GM12878 (cell line): ENCODE measurements around the gene VANGL1. TPM values are rescaled to one million over a fixed set of nuclear protein-coding genes. Genes with fewer than 3 reads are reported as not detected.

Experiments used
- ATAC-seq: fragments of 200-7000 bp; cut with Tn5 transposase; 3 replicates; pipeline ENCODE4 v1.9.1; 2020; ENCODE audit warnings: mild to moderate bottlenecking, moderate library complexity
- BruUV-seq: library from RNA; stranded (reverse); fragments of 400-500 nt; replicated peaks from 2 replicates; lab custom pipeline; 2021; lab: Mats Ljungman, UMichigan
- CTCF ChIA-PET: fragments of 300-600 bp; sonication (Branson Sonifier 250); formaldehyde crosslinking; extraction: SDS; loops from one replicate; lab custom pipeline; 2021; ENCODE audit warnings: inconsistent platforms; lab: Yijun Ruan, JAX
- POLR2A ChIA-PET: fragments of 350-600 bp; formaldehyde crosslinking; extraction: SDS; loops from one replicate; lab custom pipeline; 2021; ENCODE audit warnings: inconsistent platforms; lab: Charles Lee
- RAD21 ChIA-PET: fragments of 300-600 bp; sonication (Branson Sonifier 250); formaldehyde crosslinking; loops from one replicate; lab custom pipeline; 2023; ENCODE audit warnings: antibody characterized with exemption; ENCODE audit not compliant: unreplicated experiment; lab: Charles Lee
- SMC1A ChIA-PET: fragments of 300-600 bp; sonication (Branson Sonifier 250); formaldehyde crosslinking; loops from one replicate; lab custom pipeline; 2023; ENCODE audit not compliant: unreplicated experiment, uncharacterized antibody; lab: Charles Lee
- DNase-seq: peaks from one replicate; pipeline ENCODE4 v3.0.0-alpha.2; 2011; ENCODE audit warnings: low read depth, low spot score
- FAIRE-seq: peaks from 3 replicates; lab custom pipeline; 2011; peaks lifted over from hg19 to GRCh38; lab: Jason Lieb, UNC
- H2AFZ ChIP-seq: 2 replicates; pipeline ENCODE4 v1.6.0; 2011; ENCODE audit warnings: low read depth, low read length, control low read depth; ENCODE audit not compliant: control insufficient read depth
- H3K27ac ChIP-seq: 2 replicates; pipeline ENCODE4 v1.5.1; 2011; ENCODE audit warnings: control low read depth; ENCODE audit not compliant: control insufficient read depth, insufficient read depth
- H3K27me3 ChIP-seq, 2 experiments: replicated peaks in 1 of 2; 2 replicates each; pipeline versions ENCODE4 v1.6.0 to v1.6.1; 2011; ENCODE audit warnings: low read length in 1 of 2; ENCODE audit not compliant: control insufficient read depth in 2 of 2, insufficient read depth in 2 of 2
- H3K36me3 ChIP-seq, 2 experiments: 2 replicates each; pipeline ENCODE4 v1.5.1; 2011; ENCODE audit warnings: low read length in 1 of 2; ENCODE audit not compliant: control insufficient read depth in 2 of 2, insufficient read depth in 2 of 2
- H3K4me1 ChIP-seq: 2 replicates; pipeline ENCODE4 v1.6.1; 2011; ENCODE audit warnings: mild to moderate bottlenecking, low read length, moderate library complexity, mixed read lengths; ENCODE audit not compliant: control insufficient read depth, insufficient read depth
- H3K4me2 ChIP-seq: 2 replicates; pipeline ENCODE4 v1.6.0; 2011; ENCODE audit warnings: control low read depth; ENCODE audit not compliant: control insufficient read depth, insufficient read depth
- H3K4me3 ChIP-seq: fragments of 200-600 bp; sonication (generic); 2 replicates; pipeline ENCODE4 v1.5.1; 2016
- H3K79me2 ChIP-seq: 2 replicates; pipeline ENCODE4 v1.6.0; 2011; ENCODE audit warnings: low read length; ENCODE audit not compliant: control insufficient read depth, insufficient read depth
- H3K9ac ChIP-seq: 2 replicates; pipeline ENCODE4 v1.8.0; 2011; ENCODE audit warnings: low read length, control low read depth, mixed read lengths; ENCODE audit not compliant: control insufficient read depth, insufficient read depth
- H3K9me3 ChIP-seq: replicated peaks from 3 replicates; pipeline ENCODE4 v1.5.1; 2011; ENCODE audit warnings: mild to moderate bottlenecking, low read length; ENCODE audit not compliant: control insufficient read depth, insufficient read depth
- H4K20me1 ChIP-seq: 2 replicates; pipeline ENCODE4 v1.6.0; 2011; ENCODE audit not compliant: control insufficient read depth, insufficient read depth
- ASH2L ChIP-seq: fragments of 300-600, 200-600 bp; sonication (generic); IDR thresholded peaks from 2 replicates; pipeline ENCODE4 v1.6.1; 2017; ENCODE audit warnings: low read depth, mild to moderate bottlenecking, borderline replicate concordance
- ESRRA ChIP-seq: IDR thresholded peaks from 2 replicates; pipeline ENCODE4 v1.6.1; 2012; ENCODE audit warnings: mild to moderate bottlenecking, low read length, improper control_type of control experiment
- IRF4 ChIP-seq: IDR thresholded peaks from 2 replicates; pipeline ENCODE4 v1.6.1; 2011; ENCODE audit warnings: low read depth, low read length
- MXI1 ChIP-seq: fragments of 150-350 bp; IDR thresholded peaks from 2 replicates; pipeline ENCODE4 v1.6.1; 2011; ENCODE audit warnings: low read depth, mild to moderate bottlenecking, inconsistent platforms, low read length, improper control_type of control experiment
- RAD51 ChIP-seq: fragments of 450-650 bp; IDR thresholded peaks from 2 replicates; pipeline ENCODE4 v1.6.1; 2016; ENCODE audit warnings: moderate library complexity, mild to moderate bottlenecking, inconsistent platforms
- RCOR1 ChIP-seq: conservative IDR thresholded peaks from 2 replicates; pipeline ENCODE4 v1.6.1; 2012; ENCODE audit warnings: low read depth, low read length, improper control_type of control experiment
- SMARCA5 ChIP-seq: fragments of 450-650 bp; IDR thresholded peaks from 2 replicates; pipeline ENCODE4 v1.6.1; 2017; ENCODE audit warnings: mild to moderate bottlenecking
- SREBF1 ChIP-seq: IDR thresholded peaks from 2 replicates; pipeline ENCODE4 v1.6.1; 2012; ENCODE audit warnings: mild to moderate bottlenecking, low read length
- ZBED1 ChIP-seq: IDR thresholded peaks from 2 replicates; pipeline ENCODE4 v1.6.1; 2016; ENCODE audit warnings: borderline replicate concordance
- ZBTB33 ChIP-seq: fragments of 450-650 bp; IDR thresholded peaks from 2 replicates; pipeline ENCODE4 v1.6.1; 2017; ENCODE audit warnings: mild to moderate bottlenecking
- ZNF207 ChIP-seq: fragments of 450-650 bp; IDR thresholded peaks from 2 replicates; pipeline ENCODE4 v1.6.1; 2014; ENCODE audit warnings: antibody characterized with exemption, mild to moderate bottlenecking, borderline replicate concordance
- ZNF217 ChIP-seq: fragments of 450-650 bp; IDR thresholded peaks from 2 replicates; pipeline ENCODE4 v1.6.1; 2017; ENCODE audit warnings: antibody characterized with exemption, mild to moderate bottlenecking
- WGBS: methylation state at CpG from one replicate; pipeline ENCODE4 v1.1.6; 2016; ENCODE audit warnings: low lambda C conversion rate; ENCODE audit not compliant: insufficient replicate concordance, insufficient coverage; ENCODE audit errors: missing lambda C conversion rate; 5-methylcytosine and 5-hydroxymethylcytosine counted together
- in situ Hi-C: fragments of 300-500 bp; cut with MboI; formaldehyde crosslinking; loops from 9 replicates; pipeline ENCODE4 v1.14.3; 2018; ENCODE audit warnings: mixed read lengths
- intact Hi-C: fragments of 100-400 bp; cut with micrococcal nuclease; formaldehyde crosslinking; loops from one replicate; pipeline ENCODE4 v1.14.2; 2022; ENCODE audit not compliant: unreplicated experiment
- polyA plus RNA-seq, 11 experiments: library from polyadenylated mRNA; depleted of rRNA in 4 of 11; unstranded in 6 of 11; stranded (reverse) in 5 of 11; fragments of >200 nt; fragmentation: Nextera tagmentation in 4 of 11; fragmentation: Illumina TruSeq in 1 of 11; extraction: Ambion mirVana in 4 of 11; extraction: Trizol in 1 of 11; gene quantifications; 1 replicate in 1 of 11; 2 replicates in 10 of 11; pipeline versions ENCODE4 v1.2.1 to v1.2.3, GENCODE V29; 2011 to 2016; ENCODE audit warnings: inconsistent platforms in 2 of 11, missing spikeins in 2 of 11, low read depth in 1 of 11
- total RNA-seq, 4 experiments: library from RNA; depleted of rRNA in 3 of 4; stranded (reverse); fragments of >200 nt in 3 of 4; fragmentation: Illumina TruSeq in 1 of 4; extraction: Trizol in 1 of 4; gene quantifications; 2 replicates each; pipeline versions ENCODE4 v1.2.1 to v1.2.3, GENCODE V29; 2013 to 2021

Gene VANGL1
- total and polyA plus RNA-seq, 10 of the 15 experiments (the other 5 are each of a cell fraction or from before 2014, with no cell fraction given): 0.71 to 12.9 (median 6.3) TPM

GRCh38 chr1:115593365-115594259 lies 48.2 kb upstream of the VANGL1 start:
- ATAC-seq (no peak), FAIRE-seq (no peak)
- ChIA-PET POLR2A (no interaction called here), CTCF (interaction anchor here (0.6 to 6.9 kb wide), 10 partner anchors 25 to 787 kb away, joined by 3 to 105 read pairs (median 3); no protein-coding TSS in a partner anchor), SMC1A (interaction anchor here (0.6 to 1.1 kb wide), 4 partner anchors 40 to 1514 kb away, joined by 3 read pairs; no protein-coding TSS in a partner anchor)
- no peak overlapping the region for H3K9ac ChIP-seq
- in situ Hi-C loops: loop anchor here (5.0 kb wide), 1 partner anchor 456 kb away; no protein-coding TSS in a partner anchor
- no peaks in the 10 kb centered on the region for H3K36me3 ChIP-seq
- H3K9me3 ChIP-seq: no peaks in the 10 kb centered on the region
- H3K4me2 ChIP-seq: no peak overlapping the region
- H3K79me2 ChIP-seq: no peaks in the 10 kb centered on the region
- 0% methylated on average over 4 of the region's 4 CpGs for WGBS
- no peaks in the 10 kb centered on the region for H4K20me1 ChIP-seq
- no peak overlapping the region for H3K27ac ChIP-seq
- no TSS peak for BruUV-seq
- H3K4me1 ChIP-seq: no peaks in the 10 kb centered on the region
- no peaks in the 10 kb centered on the region for H3K27me3 ChIP-seq
- no peak for TF ChIP-seq ESRRA
- TF ChIP-seq, all 136 proteins: peak for 0
- intact Hi-C loops: loop anchor here (10.0 kb wide), 2 partner anchors 119 to 619 kb away; no protein-coding TSS in a partner anchor
- DNase-seq: no peak
- RAD21 ChIA-PET: interaction anchor here (0.9 to 4.9 kb wide), 2 partner anchors 178 to 454 kb away, joined by 3 to 45 read pairs; no protein-coding TSS in a partner anchor
- Histone ChIP-seq H2AFZ (no peak overlapping the region), H3K4me3 (no peak overlapping the region)

GRCh38 chr1:115594600-115594999 lies 47.2 kb upstream of the VANGL1 start:
- H3K4me2 ChIP-seq: no peak overlapping the region
- TF ChIP-seq ZBED1: no peak
- TF ChIP-seq IRF4: no peak
- no peak for TF ChIP-seq SREBF1
- no peak for TF ChIP-seq MXI1
- TF ChIP-seq SMARCA5: no peak
- TF ChIP-seq ASH2L: no peak
- no peak for TF ChIP-seq ZNF207
- TF ChIP-seq ZNF217: no peak
- TF ChIP-seq RAD51: no peak
- no peak for TF ChIP-seq RCOR1
- TF ChIP-seq ZBTB33: no peak
- FAIRE-seq: no peak
- H3K9me3 ChIP-seq: no peaks in the 10 kb centered on the region
- no peak overlapping the region for H3K9ac ChIP-seq
- no peak overlapping the region for H2AFZ ChIP-seq
- H3K27me3 ChIP-seq: no peaks in the 10 kb centered on the region
- CTCF ChIA-PET: interaction anchor here (0.6 to 6.9 kb wide), 11 partner anchors 14 to 455 kb away, joined by 3 to 105 read pairs (median 4); no protein-coding TSS in a partner anchor
- no peaks in the 10 kb centered on the region for H3K36me3 ChIP-seq
- SMC1A ChIA-PET: interaction anchor here (3.7 kb wide), 1 partner anchor 453 kb away, joined by 14 read pairs; no protein-coding TSS in a partner anchor
- DNase-seq: no peak
- H4K20me1 ChIP-seq: no peaks in the 10 kb centered on the region
- 49% methylated on average over 4 of the region's 4 CpGs for WGBS
- RAD21 ChIA-PET: interaction anchor here (4.9 kb wide), 1 partner anchor 455 kb away, joined by 45 read pairs; no protein-coding TSS in a partner anchor
- BruUV-seq: no TSS peak
- in situ Hi-C loops: loop anchor here (5.0 kb wide), 1 partner anchor 457 kb away; no protein-coding TSS in a partner anchor
- intact Hi-C loops: loop anchor here (10.0 kb wide), 2 partner anchors 120 to 620 kb away; no protein-coding TSS in a partner anchor
- no peak for ATAC-seq
- no peak overlapping the region for H3K4me3 ChIP-seq
- no peak overlapping the region for H3K27ac ChIP-seq
- no peaks in the 10 kb centered on the region for H3K4me1 ChIP-seq
- no peaks in the 10 kb centered on the region for H3K79me2 ChIP-seq
- POLR2A ChIA-PET: no interaction called here
